DMS114 treated with DMSO at 0.1 percent for 48 hours (cell line): Measurements from ENCODE around the gene RDH5.

Source experiments
- DNase-seq: peaks from one replicate; lab custom pipeline; 2025; ENCODE audit not compliant: unreplicated experiment; lab: John Stamatoyannopoulos, UW

The RDH5 gene, protein sequence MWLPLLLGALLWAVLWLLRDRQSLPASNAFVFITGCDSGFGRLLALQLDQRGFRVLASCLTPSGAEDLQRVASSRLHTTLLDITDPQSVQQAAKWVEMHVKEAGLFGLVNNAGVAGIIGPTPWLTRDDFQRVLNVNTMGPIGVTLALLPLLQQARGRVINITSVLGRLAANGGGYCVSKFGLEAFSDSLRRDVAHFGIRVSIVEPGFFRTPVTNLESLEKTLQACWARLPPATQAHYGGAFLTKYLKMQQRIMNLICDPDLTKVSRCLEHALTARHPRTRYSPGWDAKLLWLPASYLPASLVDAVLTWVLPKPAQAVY

DNA sequence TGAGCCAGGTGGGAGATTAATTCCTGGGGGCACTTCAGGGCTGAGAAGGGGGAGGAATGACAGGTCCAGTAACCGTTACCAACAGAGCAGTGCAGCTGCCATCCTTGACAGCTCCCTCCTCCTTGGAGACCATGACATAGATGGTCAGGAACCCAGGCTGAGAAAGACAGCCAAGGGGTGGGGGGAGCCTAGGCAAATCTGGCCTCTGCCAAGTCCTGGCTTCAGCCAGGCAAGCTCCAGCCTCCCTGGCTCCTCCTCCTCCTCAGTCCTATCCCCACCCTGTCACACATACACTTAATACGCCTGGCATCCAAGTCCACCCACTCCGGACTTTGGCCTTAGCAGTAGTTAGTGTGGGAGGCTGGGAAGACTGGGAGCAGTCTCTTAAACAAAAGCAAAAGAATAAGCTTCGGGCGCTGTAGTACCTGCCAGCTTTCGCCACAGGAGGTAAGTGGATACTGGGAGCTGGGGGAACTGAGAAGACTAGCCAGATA is at the start of gene RDH5:
Gene RDH5, plus strand, starts transcription at position 323 of the 494 bp plus-strand sequence. CDS start 792 bp downstream, outside the sequence.
- DNase-seq, result no peak

DNA sequence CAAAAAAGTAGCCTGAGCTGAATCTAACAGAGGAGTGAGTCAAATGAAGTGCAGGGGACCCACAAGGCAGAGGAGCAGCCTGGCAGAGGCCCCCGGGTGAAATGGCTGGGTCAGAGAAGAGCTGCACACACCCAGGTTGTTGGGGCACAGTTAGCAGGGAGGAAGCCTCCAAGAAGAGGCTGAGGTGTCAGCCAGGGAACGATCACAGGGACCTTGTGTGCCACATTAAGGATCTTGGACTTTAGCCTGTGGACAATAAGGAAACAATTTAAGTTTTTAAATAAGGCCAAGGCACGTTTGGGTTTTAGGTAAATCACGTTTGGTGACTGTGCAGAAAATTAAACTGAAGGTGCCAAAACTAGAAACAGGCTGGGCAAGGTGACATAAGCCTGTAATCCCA is 48.4 kb upstream of the RDH5 start:
- no peak for DNase-seq

DNA sequence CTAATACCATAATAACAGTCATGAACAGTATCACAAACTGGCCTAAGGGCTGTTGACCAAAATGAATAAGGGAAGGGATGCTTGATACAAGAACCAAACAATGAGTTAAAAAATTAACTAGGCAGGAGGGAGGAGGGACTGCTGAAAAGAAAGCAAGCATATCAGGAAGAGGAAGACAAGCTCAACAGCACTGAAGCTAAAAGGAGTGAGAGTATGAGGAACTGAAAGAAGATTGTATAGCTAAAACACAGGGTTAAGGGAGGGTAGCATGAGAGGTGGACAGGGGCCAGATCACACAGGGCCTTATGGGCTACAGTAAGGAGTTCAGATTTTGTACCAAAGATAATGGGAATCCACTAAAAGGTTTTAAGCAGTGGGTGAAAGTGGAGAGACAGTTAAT is 46.6 kb upstream of the RDH5 start:
- no peak for DNase-seq

DNA sequence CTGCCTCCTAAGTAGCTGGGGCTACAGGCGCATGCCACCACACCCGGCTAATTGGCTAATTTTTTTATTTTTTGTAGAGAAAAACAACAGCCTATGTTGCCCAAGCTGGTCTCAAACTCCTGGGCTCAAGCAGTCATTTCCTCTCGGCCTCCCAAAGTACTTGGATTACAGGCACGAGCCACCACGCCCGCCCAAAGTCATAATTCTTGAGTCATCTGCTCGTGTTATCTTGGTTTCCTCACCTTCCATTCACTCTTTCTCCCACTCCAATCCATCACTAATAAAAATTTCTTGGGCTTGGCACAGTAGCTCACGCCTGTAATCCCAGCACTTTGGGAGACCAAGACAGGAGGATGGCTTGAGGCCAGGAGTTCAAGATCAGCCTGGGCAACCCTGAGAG is 44.5 kb upstream of the RDH5 start:
- no peak for DNase-seq

DNA sequence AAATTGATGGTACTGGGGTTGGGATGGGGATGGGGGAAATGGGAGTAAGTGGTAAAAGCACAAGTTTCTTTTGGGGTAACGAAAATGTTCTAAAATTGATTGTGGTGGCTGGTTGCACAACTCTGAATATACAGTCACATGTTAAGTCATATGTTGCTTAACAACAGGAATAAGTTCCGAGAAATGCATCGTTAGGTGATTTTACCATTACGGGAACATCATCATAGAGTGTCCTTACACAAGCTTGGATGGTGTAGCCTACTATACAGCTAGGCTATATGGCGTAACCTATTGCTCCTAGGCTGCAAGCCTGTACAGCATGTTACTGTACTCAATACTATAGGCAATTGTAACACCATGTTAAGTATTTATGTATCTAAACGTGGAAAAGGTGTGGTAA is 43.5 kb upstream of the RDH5 start:
- no peak for DNase-seq

DNA sequence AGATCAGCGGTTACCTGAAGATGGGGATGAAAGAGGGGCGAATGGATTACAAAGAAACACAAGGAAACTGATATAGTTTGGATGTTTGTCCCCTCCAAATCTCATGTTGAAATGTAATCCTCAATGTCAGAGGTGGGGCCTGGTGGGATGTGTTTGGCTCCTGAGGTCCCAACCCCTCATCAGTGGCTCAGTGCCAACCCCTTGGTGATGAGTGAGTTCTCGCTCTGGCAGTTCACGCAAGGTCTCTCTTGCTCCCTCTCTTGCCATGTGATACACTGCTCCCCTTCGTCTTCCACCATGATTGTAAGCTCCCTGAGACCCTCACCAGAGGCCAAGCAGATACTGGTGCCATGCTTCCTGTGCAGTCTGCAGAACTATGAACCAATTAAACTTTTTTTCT is 40.5 kb upstream of the RDH5 start:
- no peak for DNase-seq

DNA sequence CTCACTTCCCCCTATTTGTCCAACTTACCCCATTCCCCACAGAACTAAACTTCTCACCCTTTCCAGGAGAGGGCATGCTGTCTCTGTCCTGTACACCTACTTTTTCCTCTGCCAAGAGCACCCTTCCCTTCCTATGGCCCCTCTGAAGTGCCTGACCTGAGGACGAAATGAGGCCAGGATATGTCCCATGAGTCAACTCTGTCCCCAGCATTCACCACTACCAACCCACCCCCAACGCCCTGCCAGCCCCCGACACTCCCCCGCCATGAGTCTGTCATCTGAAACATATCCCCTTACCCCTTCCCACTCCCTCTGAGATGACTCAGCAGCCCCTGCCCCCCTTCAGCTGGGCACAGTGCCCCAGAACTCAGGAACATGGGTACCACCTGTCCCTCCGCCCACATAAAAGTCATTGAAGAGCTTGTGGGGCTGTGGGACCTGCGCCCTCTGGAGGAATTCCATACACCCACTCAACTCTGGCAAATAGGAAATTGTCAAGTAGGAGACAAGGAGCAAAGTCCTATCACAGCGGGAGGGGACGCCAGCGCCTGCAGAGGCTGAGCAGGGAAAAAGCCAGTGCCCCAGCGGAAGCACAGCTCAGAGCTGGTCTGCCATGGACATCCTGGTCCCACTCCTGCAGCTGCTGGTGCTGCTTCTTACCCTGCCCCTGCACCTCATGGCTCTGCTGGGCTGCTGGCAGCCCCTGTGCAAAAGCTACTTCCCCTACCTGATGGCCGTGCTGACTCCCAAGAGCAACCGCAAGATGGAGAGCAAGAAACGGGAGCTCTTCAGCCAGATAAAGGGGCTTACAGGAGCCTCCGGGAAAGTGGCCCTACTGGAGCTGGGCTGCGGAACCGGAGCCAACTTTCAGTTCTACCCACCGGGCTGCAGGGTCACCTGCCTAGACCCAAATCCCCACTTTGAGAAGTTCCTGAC is 38.8 kb upstream of the RDH5 start:
- DNase-seq, result peak; percentile 84

DNA sequence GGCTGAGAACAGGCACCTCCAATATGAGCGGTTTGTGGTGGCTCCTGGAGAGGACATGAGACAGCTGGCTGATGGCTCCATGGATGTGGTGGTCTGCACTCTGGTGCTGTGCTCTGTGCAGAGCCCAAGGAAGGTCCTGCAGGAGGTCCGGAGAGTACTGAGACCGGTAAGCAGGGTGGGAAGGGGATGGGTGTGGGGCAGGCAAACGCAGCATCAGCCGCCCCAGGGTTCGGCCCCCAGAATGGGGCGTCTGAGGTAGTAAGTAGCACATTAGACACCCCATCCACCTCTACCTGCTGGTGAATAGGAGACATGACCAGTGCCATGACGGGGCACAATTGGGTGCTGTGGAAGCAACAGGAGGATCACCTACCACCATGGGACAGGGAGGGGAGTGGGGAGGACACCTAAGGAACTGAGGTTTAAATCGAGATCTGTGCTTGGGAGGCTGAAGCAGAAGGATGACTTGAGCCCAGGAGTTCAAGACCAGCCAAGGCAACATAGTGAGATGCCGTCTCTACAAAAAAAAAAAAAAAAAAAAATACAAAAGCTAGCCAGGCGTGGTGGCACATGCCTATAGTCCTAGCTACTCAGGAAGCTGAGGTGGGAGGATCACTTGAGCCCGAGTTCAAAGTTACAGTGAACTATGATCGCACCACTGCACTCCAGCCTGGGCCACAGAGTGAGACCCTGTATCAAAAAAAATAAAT is 38.0 kb upstream of the RDH5 start:
- DNase-seq, result no peak

DNA sequence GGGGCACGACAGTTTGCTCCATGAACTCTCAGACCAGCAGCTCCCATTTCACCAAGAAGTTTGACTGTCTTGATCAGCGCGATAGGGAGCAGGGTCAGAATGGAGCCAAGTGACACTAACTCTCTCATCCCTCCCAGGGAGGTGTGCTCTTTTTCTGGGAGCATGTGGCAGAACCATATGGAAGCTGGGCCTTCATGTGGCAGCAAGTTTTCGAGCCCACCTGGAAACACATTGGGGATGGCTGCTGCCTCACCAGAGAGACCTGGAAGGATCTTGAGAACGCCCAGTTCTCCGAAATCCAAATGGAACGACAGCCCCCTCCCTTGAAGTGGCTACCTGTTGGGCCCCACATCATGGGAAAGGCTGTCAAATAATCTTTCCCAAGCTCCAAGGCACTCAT is 36.5 kb upstream of the RDH5 start:
- no peak for DNase-seq

DNA sequence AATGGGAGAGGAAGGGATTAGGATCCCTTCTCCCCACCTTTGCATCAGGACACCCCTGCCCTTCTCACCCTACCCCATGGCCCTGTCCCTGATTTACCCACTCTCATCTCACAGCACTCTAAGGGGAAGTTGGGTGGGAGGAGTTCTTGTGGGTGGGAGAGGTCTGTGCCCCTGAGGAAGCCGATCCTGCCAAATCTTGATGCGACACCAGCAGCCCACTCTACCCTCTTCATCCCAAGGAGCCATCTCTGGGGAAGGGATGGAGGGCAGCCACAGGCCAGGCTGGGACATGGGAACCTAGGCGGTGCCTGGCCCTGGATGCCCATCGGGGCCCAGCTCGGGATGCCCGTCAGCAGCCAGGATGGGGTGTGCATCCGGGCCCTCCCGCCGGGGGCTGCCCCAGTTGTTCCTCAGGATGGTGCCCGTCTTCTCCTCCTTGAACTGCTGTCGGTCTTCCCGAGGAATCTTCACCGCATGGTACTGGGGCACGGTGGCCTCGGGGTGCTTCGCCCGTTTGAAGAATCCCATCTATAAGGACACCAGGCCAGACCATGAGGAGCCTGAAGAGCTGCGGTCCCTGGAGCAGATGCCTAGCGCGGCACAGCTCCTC is 35.3 kb upstream of the RDH5 start:
- DNase-seq, result no peak

DNA sequence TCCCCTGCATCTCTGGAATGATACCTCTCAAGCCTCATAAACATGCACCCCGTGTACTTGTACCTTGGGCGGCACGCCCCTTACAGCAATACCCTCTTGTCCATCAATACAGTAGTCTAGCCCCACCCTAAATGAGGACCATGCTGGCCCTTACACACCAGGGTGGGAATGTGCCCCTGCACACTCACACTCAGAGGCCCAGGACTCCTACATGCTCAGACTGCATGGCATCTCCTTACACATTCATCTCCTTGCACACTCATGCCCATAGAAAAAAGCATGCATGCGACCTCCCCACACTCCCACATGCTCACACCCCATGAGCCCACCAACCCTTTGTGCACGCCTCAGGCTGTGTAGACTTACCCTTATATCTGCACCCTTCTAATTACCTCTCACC is 34.5 kb upstream of the RDH5 start:
- DNase-seq, result no peak

DNA sequence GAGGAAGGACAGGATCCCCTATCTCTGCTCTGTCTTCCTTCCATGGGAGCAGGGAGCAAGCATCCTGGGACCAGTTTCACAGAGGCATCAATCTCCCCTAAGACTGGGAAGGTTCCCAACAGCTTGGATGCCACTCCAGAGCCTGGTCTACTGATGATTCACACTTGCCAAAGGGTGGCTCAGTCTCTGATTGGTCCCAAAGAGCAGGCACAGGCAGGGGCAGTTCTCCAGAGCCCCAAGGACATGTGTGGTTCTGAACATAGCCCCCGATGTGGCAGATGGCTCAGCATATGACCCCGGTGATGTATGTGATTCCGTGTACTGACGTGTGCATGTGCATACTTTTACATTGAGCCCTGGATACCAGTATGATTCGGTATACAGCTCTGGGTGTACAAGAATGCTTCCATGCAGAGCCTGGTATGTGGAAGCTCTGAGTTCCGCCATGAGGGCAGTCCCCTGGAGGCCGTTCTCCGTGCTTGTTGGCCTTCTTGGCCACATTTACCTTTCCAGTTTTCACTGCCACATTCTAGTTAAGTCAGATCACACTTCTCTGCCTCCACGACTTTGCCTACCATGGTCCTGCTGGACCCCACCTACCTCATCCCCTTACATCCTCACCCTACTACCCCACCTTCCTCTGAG is 33.7 kb upstream of the RDH5 start:
- DNase-seq, result no peak

DNA sequence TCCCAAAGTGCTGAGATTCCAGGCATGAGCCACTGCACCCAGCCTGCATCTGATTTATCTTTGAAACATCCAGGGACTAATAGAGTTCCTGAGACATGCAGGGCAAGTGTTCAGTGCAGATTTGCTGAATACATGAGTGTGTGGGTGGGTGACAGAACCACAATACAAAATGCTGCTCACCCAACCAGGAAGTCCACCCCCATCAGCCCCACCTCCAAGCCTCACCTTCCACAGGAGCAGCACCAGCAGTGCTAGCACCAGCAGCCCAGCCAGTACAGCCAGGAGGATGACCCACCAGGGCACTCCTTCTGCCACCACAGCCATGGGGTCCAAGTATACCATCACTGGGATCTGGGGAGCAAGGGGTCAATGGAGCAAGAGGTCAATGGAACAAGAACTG is 32.4 kb upstream of the RDH5 start:
- no peak for DNase-seq

DNA sequence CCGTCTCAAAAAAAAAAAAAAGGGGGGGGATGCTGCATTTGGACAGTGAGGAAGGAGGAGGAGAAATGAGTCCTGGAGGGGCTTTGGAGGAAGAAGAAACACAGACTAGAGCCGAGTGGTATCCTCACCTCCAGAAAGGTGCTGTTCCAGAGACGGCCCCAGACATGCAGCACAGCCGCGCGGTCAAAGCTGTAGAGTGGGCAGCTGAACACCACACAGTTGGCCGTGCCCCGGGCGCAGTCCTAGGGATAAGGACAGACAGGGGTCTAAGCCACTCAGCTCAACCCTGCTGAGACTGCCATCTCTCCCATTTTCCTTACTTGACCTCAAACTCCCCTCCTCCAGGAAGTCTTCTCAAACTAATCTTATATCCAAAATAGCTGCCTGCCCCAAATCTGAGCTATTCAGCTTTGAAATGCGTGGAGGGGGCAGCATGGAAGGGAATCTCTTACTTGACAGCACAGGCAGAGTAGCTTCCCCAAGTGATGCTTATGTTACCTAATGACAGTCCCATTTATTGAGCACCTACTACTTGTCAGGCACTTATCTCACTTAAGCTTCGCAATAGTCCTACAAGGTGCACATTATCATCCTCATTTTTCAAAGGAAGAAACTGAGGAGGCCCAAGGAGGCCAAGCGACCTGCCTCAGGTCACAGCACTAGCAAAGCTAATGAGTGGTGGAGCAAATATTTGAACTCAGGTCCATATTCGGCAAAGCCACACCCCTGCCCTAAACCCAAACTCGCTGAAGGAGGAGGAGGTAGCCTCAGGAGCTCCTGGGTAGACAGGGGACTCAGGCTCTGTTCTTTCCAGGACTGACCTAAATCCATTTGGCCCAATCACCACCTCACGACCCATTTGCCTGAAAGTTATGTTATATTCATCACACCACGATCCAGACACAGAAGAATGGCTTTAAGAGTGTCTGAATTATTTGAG is 31.2 kb upstream of the RDH5 start:
- DNase-seq, result no peak

DNA sequence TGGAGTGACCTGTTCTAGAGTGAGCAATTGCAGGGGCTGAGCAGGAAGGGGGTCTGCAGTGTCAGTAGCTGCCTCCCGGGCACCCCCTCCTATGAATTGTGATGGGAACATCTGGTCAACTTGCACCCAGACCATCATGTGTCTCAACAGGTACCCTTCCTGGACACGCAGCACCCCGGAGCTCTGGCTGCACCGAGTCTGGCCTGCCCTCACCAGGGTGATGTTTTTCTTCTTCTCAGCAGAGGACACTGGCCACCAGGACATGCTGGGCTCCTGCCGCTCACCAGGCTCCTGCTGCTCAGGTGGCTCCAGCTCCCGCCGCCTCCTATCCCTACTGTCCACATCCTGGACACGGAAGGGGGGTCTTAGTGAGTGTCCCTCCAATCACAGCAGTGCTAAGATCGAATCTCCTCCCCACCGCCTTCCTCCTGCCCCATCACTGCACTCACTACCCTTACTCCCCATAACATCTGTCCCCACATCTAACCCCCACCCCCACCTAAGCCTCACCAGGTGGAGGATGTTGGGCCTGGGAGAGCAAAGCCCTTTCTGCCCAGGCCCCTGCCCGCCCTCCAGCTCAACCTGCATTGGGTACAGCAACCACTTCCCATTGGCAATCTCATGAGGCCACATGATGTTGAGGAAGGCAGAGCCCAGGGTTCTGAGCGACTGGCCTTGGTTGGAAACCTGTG is 27.4 kb upstream of the RDH5 start:
- no peak for DNase-seq

DNA sequence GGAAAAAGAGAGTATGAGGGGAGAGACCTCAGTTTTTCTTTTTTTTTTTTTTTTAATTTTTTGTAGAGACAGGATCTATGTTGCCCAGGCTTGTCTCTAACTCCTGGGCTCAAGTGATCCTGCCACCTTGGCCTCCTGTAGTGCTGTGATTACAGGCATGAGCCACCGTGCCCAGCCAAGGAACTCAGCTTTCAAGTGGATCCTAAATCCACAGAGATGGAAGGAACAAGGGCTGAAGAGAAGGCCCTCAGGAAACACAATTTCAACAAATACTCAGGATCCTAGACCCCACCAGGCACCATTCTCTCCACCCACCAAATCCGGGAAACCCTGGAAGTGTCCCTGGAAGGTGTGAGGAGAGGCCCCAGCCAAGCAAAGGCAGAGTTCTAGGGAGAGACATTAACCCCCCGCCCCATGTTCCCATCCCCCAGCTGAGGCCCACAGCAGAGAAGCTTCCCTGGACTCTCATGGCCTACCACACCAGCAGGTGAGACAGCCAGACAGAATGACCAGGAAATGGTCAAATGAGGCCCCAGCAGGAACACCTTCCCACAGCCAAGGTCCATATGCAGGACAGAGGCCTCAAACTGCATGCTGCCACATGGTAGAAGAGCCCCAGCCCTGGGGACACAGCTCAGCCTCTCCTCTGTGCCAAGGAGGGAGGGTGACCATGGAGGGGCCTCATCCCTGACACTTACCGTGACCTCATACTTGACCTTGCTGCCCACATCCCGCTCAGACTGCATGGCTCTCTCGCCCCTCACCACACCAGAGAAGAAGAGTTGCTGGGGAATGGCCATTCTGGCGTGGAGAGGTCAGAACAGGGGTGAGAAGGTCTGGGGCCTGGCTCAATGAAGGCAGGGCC is 26.6 kb upstream of the RDH5 start:
- DNase-seq, result no peak

DNA sequence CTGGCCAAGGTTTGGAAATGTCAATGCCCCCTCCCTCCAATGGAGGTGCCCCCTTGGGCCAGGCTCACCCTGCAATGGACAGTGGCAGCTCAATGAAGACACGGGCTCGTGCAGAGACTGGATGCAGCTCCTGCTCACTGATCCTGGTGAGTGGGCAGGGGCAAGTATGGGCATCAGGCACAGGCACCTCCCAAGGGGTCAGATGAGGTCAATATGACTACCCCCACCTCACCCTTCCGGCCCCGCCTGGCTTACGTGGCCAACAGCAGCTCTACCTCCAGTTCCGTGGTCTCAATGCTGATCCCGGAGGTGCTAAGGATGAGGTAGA is 26.0 kb upstream of the RDH5 start:
- no peak for DNase-seq

DNA sequence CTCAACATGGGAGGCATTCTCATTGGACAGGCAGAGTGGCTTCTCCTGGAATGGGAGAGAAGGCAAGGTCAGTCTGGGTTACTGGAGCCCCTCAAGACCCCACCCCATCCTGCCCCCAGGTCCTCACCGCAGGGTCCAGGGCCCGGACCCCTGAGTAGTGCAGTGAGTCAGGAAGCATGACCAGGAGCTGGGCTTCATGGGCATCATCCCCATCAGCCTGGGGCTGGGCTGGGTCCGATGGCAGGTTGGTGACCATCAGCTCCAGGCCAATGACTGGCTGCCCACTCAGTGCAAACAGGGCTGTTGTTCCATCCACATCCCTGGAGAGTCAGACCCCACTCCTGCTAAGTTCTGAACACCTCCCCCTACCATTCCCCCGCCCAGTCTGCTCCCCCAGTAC is 25.5 kb upstream of the RDH5 start:
- DNase-seq, result no peak
